ENCODE data around the gene DDR1.
"Not testable (repeated sequence)": the region's sequence is repeated elsewhere in the genome, so short reads cannot be mapped to it uniquely, and the experiment has no call there.

DNA sequence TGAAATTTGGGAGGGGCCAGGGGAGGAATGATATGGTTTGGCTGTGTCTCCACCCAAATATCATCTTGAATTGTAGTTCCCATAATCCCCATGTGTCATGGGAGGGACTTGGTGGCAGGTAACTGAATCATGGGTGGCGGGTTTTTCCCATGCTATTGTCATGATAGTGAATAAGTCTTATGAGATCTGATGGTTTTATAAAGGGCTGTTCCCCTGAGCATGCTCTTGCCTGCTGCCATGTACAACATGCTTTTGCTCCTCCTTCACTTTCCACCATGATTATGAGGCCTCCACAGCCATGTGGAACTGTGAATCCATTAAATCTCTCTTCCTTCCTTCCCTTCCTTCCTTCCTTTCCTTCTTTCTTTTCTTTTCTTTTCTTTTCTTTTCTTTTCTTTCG lies 31.9 kb upstream of the DDR1 start:
- TF ChIP-seq, protein P1, sequence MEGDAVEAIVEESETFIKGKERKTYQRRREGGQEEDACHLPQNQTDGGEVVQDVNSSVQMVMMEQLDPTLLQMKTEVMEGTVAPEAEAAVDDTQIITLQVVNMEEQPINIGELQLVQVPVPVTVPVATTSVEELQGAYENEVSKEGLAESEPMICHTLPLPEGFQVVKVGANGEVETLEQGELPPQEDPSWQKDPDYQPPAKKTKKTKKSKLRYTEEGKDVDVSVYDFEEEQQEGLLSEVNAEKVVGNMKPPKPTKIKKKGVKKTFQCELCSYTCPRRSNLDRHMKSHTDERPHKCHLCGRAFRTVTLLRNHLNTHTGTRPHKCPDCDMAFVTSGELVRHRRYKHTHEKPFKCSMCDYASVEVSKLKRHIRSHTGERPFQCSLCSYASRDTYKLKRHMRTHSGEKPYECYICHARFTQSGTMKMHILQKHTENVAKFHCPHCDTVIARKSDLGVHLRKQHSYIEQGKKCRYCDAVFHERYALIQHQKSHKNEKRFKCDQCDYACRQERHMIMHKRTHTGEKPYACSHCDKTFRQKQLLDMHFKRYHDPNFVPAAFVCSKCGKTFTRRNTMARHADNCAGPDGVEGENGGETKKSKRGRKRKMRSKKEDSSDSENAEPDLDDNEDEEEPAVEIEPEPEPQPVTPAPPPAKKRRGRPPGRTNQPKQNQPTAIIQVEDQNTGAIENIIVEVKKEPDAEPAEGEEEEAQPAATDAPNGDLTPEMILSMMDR (IDR thresholded peaks at IDR 0.05; ENCODE audit: low read depth, low read length) = not testable (repeated sequence)
- not testable (repeated sequence) for TF ChIP-seq EZH2phosphoT487 (IDR thresholded peaks at IDR 0.05; ENCODE audit: low read depth)

Measured in OCI-LY3 (cell line).